ENCODE data around the gene MGLL. TPM values are rescaled to one million over a fixed set of nuclear protein-coding genes. Genes with fewer than 3 reads are reported as not detected.

MGLL gene
- total RNA-seq, 2 experiments from 2014 or later, result 0.28 to 0.38 TPM

GRCh38 chr3:127691974-127692373, 130.3 kb downstream of the MGLL start:
- H3K4me3 ChIP-seq (ENCODE audit: low read length), result no peak overlapping the region
- H3K27me3 ChIP-seq (ENCODE audit: control insufficient read depth in 1 of 2, insufficient read depth in 2 of 2, low read length in 2 of 2), result no peaks in the 10 kb centered on the region
- peaks cover 4% of the 10 kb centered on the region for H3K4me1 ChIP-seq (ENCODE audit: insufficient read depth, low read length)
- intact Hi-C loops (cut with DNase I, micrococcal nuclease), result no loop called here
- no peak for TF ChIP-seq CTCF (IDR thresholded peaks at IDR 0.05)
- Mint-ChIP-seq H3K4me3 (no peak overlapping the region), H3K27ac (no peak overlapping the region), H3K27me3 (no peaks in the 10 kb centered on the region), H3K36me3 (ENCODE audit: low read depth) (no peaks in the 10 kb centered on the region), H3K4me1 (ENCODE audit: low read depth) (no peaks in the 10 kb centered on the region), H3K9me3 (no peaks in the 10 kb centered on the region)
- POLR2A ChIA-PET, result no interaction called here
- ATAC-seq (ENCODE audit: poor library complexity), result no peak
- H3K9me3 ChIP-seq (ENCODE audit: control insufficient read depth in 1 of 2, insufficient read depth in 1 of 2, low read length in 2 of 2), result no peaks in the 10 kb centered on the region
- H3K27ac ChIP-seq (ENCODE audit: low read depth in 1 of 2, low read length in 2 of 2), result no peak overlapping the region
- CTCF ChIA-PET, result no interaction called here
- DNase-seq, result no peak
- no peaks in the 10 kb centered on the region for H3K36me3 ChIP-seq (ENCODE audit: insufficient read depth, low read length)

- no peaks in the 10 kb centered on the region for H3K9me3 Mint-ChIP-seq
- H3K4me3 ChIP-seq (ENCODE audit: low read length), result no peak overlapping the region
- ChIA-PET CTCF (no interaction called here), POLR2A (no interaction called here)
- no peak overlapping the region for H3K27ac Mint-ChIP-seq
- no peak overlapping the region for H3K4me3 Mint-ChIP-seq
- no peak overlapping the region for H3K27ac ChIP-seq (ENCODE audit: low read depth in 1 of 2, low read length in 2 of 2)
- H3K27me3 Mint-ChIP-seq, result no peaks in the 10 kb centered on the region
- intact Hi-C loops (cut with DNase I, micrococcal nuclease), result no loop called here
- no peaks in the 10 kb centered on the region for H3K36me3 Mint-ChIP-seq (ENCODE audit: low read depth)
- no peaks in the 10 kb centered on the region for H3K36me3 ChIP-seq (ENCODE audit: insufficient read depth, low read length)
- H3K9me3 ChIP-seq (ENCODE audit: control insufficient read depth in 1 of 2, insufficient read depth in 1 of 2, low read length in 2 of 2), result no peaks in the 10 kb centered on the region
- no peaks in the 10 kb centered on the region for H3K4me1 ChIP-seq (ENCODE audit: insufficient read depth, low read length)
- ATAC-seq (ENCODE audit: poor library complexity), result no peak
- no peaks in the 10 kb centered on the region for H3K27me3 ChIP-seq (ENCODE audit: control insufficient read depth in 1 of 2, insufficient read depth in 2 of 2, low read length in 2 of 2)
- no peak for TF ChIP-seq CTCF (IDR thresholded peaks at IDR 0.05)
- no peak for DNase-seq
- no peaks in the 10 kb centered on the region for H3K4me1 Mint-ChIP-seq (ENCODE audit: low read depth)
Observed at GRCh38 chr3:127691489-127691888, 130.8 kb downstream of the MGLL start.

- DNase-seq (no peak), ATAC-seq (ENCODE audit: poor library complexity) (no peak)
- Mint-ChIP-seq H3K9me3 (no peaks in the 10 kb centered on the region), H3K4me1 (ENCODE audit: low read depth) (no peaks in the 10 kb centered on the region), H3K36me3 (ENCODE audit: low read depth) (no peaks in the 10 kb centered on the region), H3K27ac (no peak overlapping the region), H3K27me3 (no peaks in the 10 kb centered on the region), H3K4me3 (no peak overlapping the region)
- Histone ChIP-seq H3K27me3 (ENCODE audit: control insufficient read depth in 1 of 2, insufficient read depth in 2 of 2, low read length in 2 of 2) (no peaks in the 10 kb centered on the region), H3K4me1 (ENCODE audit: insufficient read depth, low read length) (no peaks in the 10 kb centered on the region), H3K27ac (ENCODE audit: low read depth in 1 of 2, low read length in 2 of 2) (no peak overlapping the region), H3K9me3 (ENCODE audit: control insufficient read depth in 1 of 2, insufficient read depth in 1 of 2, low read length in 2 of 2) (no peaks in the 10 kb centered on the region), H3K4me3 (ENCODE audit: low read length) (no peak overlapping the region), H3K36me3 (ENCODE audit: insufficient read depth, low read length) (no peaks in the 10 kb centered on the region)
- no peak for TF ChIP-seq CTCF (IDR thresholded peaks at IDR 0.05)
- CTCF ChIA-PET, result no interaction called here
- POLR2A ChIA-PET, result no interaction called here
- intact Hi-C loops (cut with DNase I, micrococcal nuclease), result no loop called here
Observed at GRCh38 chr3:127690823-127691452, 131.4 kb downstream of the MGLL start.

All from CD4-positive, alpha-beta T cell (primary cell).